GM19324 (cell line): ENCODE results near the gene CCL14.
"Not testable (repeated sequence)": the region's sequence is repeated elsewhere in the genome, so short reads cannot be mapped to it uniquely, and the experiment has no call there.

Experiments used
- ATAC-seq: cut with Tn5 transposase; IDR thresholded peaks from one replicate; pipeline ENCODE4 v1.9.1; 2021; ENCODE audit warnings: mild to moderate bottlenecking, moderate library complexity; ENCODE audit not compliant: unreplicated experiment, low FRiP score

The CCL14 gene

DNA sequence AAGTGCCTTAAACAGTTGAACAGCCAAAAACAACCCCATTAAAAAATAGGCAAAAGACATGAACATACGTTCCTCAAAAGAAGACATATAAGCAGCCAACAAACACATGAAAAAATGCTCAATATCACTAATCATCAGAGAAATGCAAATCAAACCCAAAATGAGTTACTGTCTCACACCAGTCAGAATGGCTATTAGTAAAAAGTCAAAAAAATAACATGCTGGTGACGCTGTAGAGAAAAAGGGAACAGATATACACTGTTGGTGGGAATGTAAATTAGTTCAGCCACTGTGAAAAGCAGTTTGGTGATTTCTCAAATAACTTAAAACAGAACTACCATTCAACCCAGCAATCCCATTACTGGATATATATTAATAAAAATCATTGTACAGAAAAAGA is 8.8 kb upstream of the CCL14 start:
- ATAC-seq = not testable (repeated sequence)

DNA sequence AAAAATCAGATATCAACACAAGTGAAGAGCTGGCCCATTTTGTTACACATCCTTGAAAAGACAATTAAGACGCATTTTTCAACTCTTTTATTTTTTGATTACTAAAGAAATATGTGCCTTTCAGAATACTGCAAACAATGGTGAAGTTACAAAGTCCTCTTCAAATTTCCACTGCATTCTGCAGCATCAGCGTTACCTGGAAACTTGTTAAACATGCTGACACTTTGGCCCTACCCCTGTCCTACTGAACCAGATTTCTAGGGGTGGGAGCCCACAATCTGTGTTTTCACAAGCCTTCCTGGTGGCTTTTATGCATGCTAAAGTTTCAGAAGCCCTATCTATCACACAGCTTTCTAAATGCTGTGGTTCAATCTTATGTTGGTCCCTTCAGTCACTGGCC is 4.5 kb upstream of the CCL14 start:
- no peak for ATAC-seq

DNA sequence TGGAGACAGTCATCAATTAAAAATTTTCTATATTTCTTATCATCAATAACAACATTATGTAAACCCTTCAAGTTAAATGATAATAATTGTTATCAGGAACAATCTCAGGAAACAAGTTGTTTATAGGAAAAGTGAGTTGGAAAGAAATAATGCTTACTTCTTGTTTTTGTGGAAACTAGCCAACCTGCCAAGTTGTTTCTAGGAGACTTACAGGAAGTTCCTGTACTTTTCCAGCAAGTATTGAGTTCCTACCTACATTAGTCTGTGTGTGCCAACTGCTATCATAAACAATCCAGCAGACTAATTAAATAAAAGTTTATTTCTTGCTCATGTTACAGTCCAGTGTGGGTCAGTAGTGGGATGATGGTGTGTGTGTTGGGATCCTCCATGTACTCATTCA is 1.6 kb upstream of the CCL14 start:
- no peak for ATAC-seq

DNA sequence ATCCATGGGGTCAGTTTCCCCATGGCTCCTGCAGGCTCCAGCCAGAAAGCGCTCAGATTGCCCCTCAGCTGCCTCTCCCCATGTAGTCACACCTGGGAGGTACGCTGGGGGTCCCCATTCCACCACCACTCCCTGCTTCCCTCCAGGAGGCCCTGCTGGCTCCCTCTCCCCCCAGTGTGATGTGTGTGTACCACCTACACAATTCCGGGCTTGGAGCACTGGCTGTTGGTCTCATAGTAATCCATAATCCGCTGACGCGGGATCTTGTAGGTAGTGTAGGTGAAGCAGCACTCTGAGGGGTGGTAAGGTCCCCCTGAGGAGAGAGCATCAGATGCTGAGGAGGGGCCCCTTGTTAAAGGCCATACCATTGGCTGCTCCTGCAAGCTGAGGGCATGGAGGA is 2.4 kb downstream of the CCL14 start:
- ATAC-seq = no peak

- ATAC-seq = no peak
Measured at GRCh38 chr17:35982409-35983191, 3.9 kb downstream of the CCL14 start.

DNA sequence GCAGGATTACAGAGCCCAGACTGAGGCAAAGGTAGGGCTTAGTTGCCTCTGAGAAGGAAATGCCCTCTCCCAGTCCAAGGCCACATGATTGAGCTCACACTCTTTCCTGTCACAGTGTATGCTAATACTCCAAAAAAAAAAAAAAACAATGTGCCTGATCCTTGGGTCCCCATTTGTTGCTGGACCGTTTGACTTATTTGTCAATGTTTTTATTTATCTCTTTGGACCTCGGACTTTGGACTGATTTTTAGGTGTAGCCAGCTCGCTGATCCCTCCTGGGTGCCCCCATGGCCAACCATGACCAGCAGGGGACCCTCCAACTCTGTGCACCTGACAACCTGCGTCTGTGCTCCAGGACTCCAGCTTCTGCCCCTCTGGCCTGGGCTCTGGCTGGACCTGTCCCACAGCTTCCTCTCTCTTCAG is 4.6 kb downstream of the CCL14 start:
- no peak for ATAC-seq

DNA sequence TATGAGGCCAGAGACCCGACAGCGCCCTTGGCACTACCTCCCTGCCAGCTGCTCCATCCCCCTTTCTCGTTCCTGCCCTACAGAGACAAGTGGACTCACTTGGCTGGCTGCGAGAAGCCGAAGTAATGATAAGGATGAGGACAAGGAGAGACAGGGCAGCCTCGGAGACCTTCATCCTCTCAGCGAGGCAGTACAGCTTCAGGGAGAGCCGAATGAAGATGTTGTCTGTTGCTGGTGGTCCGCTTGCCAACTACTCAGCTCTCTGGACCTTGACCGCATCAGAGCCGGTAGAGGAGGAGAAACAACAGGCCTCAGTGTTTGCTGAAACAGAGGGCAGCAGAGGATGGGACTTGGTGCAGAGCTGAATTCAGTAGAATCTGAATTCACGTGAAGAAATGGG is 5.3 kb downstream of the CCL14 start, which contains the start of gene CCL16:
CCL16 (minus strand) TSS at position 252 of the 400 bp plus-strand sequence; CDS start at position 175, 77 bp downstream.
- ATAC-seq = no peak

- no peak for ATAC-seq
Measured at GRCh38 chr17:35978346-35978745, 8.2 kb downstream of the CCL14 start.

DNA sequence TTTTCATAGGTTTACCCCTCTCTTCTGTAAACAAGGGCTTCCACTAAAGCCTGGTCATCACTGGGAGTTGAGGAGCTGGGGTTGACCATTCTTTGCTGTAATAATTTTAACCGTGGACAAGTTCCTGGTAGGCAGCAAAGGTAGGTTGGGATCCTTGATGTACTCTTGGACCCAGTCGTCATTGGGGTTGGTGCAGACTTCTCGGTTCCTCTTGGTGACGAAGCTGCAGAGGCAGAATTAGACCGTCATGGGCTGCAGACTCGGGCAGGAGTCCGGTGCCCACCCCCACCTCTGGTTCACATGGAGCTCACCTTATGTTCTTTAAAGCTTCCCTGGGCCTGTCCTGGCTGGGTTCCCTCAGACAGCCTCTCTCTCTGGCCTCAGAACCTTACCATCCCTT is 9.0 kb downstream of the CCL14 start:
- no peak for ATAC-seq

GRCh38 chr17:35973333-35974260 is 12.9 kb downstream of the CCL14 start:
- ATAC-seq = no peak

DNA sequence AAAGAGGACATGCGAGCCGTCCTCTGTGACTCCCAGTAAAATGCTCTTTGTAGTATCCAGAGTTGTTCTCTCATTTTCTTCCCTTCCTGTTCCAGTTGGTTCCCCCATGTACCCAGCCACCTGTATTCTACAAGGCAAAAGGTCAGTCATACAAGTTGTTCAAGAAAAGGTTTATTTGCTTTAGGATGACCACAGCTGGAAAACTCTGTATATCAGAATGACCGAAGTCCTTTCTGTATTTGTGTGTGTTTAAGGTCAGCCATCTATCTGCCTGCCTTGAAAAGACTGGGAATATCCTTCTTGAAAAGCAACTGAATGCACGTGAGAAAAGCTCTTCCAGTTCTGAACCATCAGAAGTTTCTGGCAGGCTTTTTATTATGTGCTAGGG is 13.6 kb downstream of the CCL14 start:
- no peak for ATAC-seq

DNA sequence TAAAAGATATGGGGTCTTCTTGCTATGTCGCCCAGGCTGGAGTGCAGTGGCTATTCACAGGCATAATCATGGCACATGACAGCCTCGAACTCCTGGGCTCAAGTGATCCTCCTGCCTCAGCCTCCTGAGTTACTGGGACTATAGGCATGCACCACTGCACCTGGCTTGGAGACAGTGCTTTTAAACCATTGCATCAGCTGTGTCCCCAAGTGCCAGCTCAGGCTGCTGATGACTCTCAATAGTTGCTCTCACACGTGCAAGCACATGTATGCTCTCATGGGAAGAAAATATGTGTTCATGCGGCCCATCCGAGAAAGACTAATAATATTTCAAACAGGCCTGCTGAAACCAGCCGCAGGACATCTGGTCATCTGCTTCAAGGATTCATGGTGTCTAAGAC is 14.0 kb downstream of the CCL14 start:
- ATAC-seq = no peak

DNA sequence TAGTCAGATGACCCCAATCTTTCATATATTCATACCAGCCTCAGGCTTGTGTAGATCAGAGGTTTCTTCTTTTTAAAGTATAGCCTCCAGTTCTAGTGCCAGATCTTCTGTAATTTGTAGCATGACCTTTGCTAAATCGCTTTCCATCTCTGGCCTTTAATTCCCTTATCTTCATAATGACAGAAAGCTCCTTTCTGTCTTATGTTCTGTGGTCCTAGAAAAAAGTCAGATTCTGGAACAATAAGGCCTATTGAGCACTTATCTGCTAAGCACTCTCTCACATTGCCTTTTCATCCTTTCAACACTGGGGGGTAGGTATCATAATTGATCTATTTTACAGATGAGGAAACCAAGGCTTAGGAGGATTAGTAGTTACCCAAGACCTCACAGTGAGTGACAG is 14.5 kb downstream of the CCL14 start:
- ATAC-seq = no peak

GRCh38 chr17:35969558-35970380 is 16.8 kb downstream of the CCL14 start:
- ATAC-seq = no peak

DNA sequence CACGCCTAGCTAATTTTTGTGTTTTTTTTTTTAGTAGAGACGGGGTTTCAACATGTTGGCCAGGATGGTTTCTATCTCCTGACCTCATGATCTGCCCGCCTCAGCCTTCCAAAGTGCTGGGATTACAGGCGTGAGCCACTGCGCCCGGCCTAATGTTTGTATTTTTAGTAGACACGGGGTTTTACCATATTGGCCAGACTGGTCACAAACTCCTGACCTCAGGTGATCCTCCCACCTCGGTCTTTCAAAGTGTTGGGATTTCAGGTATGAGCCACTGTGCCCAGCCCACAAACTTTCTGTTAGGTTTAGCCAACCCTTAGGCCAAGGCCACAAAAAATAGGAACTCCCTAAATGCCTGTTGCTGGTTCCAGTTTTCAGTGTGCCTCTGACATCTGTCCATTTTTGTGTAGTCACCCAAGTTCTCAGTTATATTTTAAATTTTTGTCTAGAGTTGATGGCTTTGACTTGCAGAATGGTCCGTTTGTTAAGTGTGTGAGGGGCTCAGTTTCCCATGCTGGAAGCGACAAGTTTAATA is 17.9 kb downstream of the CCL14 start:
- ATAC-seq = no peak

DNA sequence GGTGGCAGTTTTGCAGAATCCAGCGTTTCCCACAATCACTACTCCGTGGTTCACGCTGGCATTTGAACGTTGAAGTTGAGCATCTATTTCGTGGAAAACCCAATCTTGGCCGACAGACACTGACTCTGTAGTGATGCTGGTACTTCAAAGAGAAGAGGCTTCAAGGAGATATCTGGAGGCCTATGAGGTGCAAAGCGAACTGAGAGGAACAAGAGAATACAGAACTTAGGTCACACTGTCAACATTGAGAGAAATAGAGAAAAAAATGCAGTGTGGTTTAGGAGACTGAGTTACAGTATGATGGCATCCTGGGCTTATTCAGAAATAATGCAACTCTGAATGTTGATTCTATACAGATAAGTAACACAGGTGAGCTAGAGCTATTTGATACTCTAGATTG is 21.3 kb downstream of the CCL14 start:
- ATAC-seq = no peak

DNA sequence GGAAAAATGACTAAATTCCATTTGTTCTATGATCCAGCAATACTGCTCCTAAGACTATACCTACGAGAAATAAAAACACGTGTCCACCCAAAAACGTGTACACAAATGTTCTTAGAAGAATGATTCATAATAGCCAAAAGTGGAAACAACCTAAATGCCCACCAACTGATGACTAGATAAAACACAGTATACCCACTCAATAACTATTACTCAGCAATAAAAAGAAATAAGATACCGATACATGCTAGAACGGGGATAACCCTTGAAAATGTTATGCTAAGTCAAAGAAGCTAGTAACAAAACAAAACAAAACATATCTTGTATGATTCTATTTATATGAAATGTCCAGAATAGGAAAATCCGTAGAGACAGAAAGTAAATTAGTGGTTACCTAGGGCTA is 22.9 kb downstream of the CCL14 start:
- no peak for ATAC-seq

DNA sequence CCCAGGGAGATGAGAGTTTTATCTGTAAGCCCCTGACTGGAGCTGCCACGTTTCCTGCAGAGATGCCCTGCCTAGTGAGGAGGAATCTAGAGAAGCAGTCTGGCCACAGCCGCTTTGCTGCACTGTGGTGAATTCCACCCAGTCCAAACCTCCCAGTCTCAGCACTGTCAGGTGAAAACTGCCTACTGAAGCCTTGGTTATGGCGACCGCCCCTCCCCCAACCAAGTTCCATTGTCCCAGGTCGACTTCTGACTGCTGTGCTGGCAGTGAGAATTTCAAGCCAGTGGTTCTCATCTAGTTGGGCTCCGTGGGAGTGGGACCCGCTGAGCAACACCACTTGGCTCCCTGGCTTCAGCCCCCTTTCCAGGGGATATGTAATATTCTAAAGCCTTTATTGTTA is 32.8 kb downstream of the CCL14 start:
- ATAC-seq = no peak

GRCh38 chr17:35949401-35949800 is 37.1 kb downstream of the CCL14 start:
- ATAC-seq = no peak

DNA sequence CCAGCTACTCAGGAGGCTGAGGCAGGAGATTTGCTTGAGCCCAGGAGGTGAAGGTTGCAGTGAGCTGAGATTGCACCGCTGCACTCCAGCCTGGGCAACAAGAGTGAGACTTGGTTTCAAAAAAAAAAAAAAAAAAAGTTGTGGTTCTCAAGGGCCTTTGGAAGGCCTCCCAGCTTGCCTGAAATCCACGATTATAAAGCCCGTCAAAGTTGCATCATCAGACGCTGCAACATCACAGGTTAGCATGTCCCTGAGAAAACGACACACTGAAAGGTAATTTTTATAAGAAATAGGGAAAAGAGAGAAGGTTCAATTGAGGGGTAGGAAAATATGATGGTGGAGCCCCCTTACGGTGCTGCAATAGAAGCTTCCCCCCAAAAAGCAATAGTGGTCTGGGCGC is 38.4 kb downstream of the CCL14 start:
- ATAC-seq = no peak
